Right ventricle myocardium superior (tissue), 1 donor: Measurements from ENCODE around the gene PKDREJ. TPM values are rescaled to one million over a fixed set of nuclear protein-coding genes. Genes with fewer than 3 reads are reported as not detected.
"Not testable (repeated sequence)": the region's sequence is repeated elsewhere in the genome, so short reads cannot be mapped to it uniquely, and the experiment has no call there.

Experiments used
- ATAC-seq: fragments of 200-7000 bp; cut with Tn5 transposase; one replicate; pipeline ENCODE4 v1.9.1; 2020; ENCODE audit warnings: mild to moderate bottlenecking; ENCODE audit not compliant: poor library complexity
- DNase-seq: peaks from one replicate; pipeline ENCODE4 v3.0.0-alpha.2; 2020
- intact Hi-C: fragments of 100-400 bp; cut with DNase I; formaldehyde crosslinking; loops from one replicate; pipeline ENCODE4 v1.11.2; 2022
- total RNA-seq: library from RNA; stranded (reverse); fragmentation: NEBNext Ultra II Directional; extraction: Animal tissue kit (Norgen Biotek cat#: 25700); gene quantifications from one replicate; pipeline ENCODE4 v1.2.1, GENCODE V29; 2021
- donor health status: DM: no; HTN: yes; CAD: no; lungs with severe emphysema.

The PKDREJ gene
- total RNA-seq, 1 donor from 2014 or later = 0.05 TPM

GRCh38 chr22:46274381-46274780 lies 11.2 kb upstream of the PKDREJ start:
- ATAC-seq = no peak
- no peak for DNase-seq
- intact Hi-C loops = no loop called here

GRCh38 chr22:46273432-46274148 lies 10.4 kb upstream of the PKDREJ start:
- intact Hi-C loops = no loop called here
- ATAC-seq (no peak), DNase-seq (no peak)

DNA sequence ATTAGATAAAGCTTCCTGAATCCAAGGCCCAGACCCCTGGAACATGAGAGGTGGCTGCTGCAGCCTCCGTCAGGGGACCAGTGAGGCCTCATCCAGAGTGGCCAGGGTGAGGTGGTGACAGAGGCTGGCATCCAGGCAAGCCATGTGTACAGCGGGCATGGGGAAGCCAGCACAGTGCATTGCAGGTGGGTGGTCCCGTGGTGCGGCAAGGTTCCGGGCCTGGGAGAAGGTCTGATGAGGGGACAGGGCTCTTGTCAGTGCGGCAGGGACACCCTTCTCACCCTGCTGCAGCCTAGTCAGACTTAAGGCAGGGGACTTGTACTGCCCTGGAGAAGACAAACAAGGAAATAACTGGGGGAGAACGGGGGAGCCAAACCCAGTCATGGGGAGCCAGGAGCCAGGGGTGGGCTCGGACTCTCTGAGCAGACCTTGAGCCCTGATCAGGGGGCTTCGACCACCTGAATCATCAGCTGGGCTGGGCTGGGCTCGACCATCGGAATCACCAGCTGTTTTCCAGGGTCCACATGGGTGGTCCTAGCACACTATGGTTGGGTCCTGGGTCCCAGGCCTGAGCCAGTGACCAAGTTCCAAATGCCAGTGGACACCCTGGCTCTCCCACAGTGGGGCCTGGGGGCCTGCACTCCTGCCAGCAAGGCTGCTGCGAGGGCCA lies 9.8 kb upstream of the PKDREJ start:
- DNase-seq (no peak), ATAC-seq (no peak)
- intact Hi-C loops = no loop called here

- intact Hi-C loops = no loop called here
- no peak for ATAC-seq
- DNase-seq = no peak
These were observed 9.1 kb upstream of the PKDREJ start for GRCh38 chr22:46272196-46272595.

DNA sequence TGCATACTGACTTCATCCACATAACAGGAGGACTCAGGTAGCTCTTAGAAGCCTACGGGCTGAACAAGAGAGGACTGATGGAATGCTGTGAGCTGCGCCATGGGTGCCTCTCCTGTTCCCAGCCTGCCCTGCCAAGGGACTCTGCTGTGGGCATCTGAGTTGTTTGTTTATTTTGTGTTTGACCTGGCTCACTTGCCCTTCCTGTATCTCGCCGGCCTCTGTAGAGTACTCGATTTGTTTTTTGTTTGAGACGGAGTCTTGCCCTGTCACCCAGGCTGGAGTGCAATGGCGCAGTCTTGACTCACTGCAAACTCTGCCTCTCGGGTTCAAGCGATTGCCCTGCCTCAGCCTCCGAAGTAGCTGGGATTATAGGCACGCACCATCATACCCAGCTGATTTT lies 6.4 kb upstream of the PKDREJ start:
- intact Hi-C loops = no loop called here
- ATAC-seq = no peak
- DNase-seq = no peak

GRCh38 chr22:46267431-46268279 lies 4.5 kb upstream of the PKDREJ start, which contains the start of gene TTC38:
Gene TTC38 (plus strand): TSS chr22:46268008. CDS start chr22:46268040, 32 bp downstream.
- peak; percentile 97 for DNase-seq
- intact Hi-C loops = no loop called here
- peak; percentile 98 for ATAC-seq

DNA sequence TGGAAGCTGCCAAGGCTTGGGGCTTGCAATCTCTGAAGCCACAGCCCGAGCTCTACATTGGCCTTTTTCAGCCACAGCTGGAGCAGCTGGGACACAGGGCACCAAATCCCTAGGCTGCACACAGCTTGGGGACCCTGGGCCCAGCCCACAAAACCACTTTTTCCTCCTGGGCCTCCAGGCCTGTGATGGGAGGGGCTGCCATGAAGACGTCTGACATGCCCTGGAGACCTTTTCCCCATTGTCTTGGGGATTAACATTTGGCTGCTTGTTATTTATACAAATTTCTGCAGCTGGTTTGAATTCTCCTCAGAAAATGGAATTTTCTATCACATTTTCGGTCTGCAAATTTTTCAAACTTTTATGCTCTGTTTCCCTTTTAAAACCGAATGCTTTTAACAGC lies 2.5 kb upstream of the PKDREJ start:
- ATAC-seq, DNase-seq, intact Hi-C loops: not testable (repeated sequence)

DNA sequence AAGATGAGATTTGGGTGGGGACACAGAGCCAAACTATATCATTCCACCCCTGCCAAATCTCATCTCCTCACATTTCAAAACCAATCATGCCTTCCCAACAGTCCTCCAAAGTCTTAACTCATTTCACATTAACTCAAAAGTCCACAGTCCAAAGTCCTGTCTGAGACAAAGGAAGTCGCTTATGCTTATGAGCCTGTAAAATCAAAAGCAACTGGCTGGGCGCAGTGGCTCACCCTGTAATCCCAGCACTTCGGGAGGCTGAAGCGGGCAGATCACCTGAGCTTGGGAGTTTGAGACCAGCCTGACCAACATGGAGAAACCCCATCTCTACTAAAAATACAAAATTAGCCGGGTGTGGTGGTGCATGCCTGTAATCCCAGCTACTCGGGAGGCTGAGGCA lies 1.4 kb upstream of the PKDREJ start:
- intact Hi-C loops, DNase-seq, ATAC-seq: not testable (repeated sequence)

DNA sequence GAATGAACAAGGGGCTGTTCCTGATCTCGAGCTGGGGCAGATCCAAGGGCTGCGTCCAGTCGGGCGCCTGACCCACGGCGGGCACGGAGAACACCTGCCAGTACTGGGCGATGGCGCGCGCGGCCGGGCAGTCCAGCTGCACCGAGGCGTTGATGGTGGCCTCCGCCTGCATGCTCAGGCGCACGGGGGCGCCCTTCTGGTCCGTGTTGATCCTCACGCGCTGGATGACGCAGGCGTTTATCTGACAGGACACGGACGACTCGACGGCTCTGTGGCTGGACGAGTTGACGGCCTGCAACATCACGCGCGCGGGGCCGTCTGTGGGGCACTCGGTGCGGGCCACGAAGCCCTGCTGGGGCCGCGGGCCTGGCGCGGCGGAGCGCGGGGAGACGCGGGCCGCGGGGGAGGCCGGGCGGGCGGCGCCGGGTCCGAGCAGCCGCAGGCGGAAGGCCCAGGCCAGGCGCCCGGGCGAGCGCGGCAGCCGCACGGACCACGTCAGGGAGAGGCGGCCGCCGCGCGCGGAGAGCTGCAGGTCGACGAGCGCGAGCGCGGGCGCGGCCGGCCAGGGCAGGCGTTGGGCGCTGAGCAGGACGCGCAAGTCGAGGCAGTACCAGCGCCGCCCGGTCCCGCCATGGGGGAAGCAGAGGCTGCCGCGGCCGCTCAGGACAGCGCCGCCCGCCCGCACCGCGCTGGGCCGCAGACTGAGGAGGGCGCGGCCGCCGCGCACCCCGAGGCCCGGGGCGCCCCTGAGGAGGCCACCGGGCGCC lies 511 bp downstream of the PKDREJ start:
- ATAC-seq (peak; percentile 20), DNase-seq (peak; percentile 86)
- intact Hi-C loops = no loop called here

- DNase-seq (no peak), ATAC-seq (no peak)
- intact Hi-C loops = no loop called here
These were observed 3.1 kb downstream of the PKDREJ start for GRCh38 chr22:46260038-46260437.

DNA sequence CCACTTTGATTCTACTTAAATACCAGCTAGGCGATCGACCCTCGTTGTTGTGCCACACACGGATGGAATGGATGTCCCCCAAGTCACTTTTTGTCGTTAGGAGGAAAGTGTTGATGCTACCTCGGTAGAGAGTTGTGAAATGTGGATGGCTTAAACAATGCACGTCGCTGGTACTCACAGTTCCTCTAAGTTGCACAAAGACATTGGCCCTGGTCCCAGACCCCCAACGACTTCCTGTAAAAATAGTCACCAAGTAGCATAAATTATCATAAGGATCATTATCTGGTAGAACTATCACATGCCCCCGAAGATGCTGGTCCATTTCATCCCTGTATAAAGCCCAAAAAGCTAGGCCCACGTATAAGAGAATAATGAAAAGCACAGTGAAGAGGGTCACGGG lies 3.8 kb downstream of the PKDREJ start:
- DNase-seq (no peak), ATAC-seq (no peak)
- intact Hi-C loops = no loop called here

GRCh38 chr22:46256358-46256958 lies 6.7 kb downstream of the PKDREJ start:
- ATAC-seq = no peak
- intact Hi-C loops = no loop called here
- DNase-seq = no peak

GRCh38 chr22:46251816-46252380 lies 11.2 kb downstream of the PKDREJ start:
- DNase-seq (no peak), ATAC-seq (no peak)
- intact Hi-C loops = no loop called here

- ATAC-seq = no peak
These were observed 11.9 kb downstream of the PKDREJ start for GRCh38 chr22:46251266-46251665.

DNA sequence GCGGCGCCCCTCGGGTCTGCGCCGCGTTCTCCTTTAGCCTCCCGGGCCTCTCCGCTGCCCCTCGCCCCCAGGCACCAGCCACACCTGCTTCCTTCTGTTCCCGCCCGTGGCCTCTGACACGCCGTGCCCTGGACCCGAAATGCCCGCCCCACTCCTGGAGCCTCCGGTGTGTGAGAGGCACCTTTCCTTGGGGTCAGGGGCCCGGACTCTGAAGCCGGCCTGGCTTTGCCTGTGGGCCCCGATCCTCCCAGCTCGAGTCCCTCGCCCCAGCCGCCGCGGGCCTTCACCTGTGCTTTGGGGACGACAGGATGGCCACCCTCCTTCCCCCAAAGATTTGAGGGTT lies 12.4 kb downstream of the PKDREJ start:
- intact Hi-C loops = no loop called here
- peak; percentile 8 for ATAC-seq

More at GRCh38 chr22:46251266-46251665, 11.9 kb downstream of the PKDREJ start:
- no peak for DNase-seq
- intact Hi-C loops = no loop called here

DNA sequence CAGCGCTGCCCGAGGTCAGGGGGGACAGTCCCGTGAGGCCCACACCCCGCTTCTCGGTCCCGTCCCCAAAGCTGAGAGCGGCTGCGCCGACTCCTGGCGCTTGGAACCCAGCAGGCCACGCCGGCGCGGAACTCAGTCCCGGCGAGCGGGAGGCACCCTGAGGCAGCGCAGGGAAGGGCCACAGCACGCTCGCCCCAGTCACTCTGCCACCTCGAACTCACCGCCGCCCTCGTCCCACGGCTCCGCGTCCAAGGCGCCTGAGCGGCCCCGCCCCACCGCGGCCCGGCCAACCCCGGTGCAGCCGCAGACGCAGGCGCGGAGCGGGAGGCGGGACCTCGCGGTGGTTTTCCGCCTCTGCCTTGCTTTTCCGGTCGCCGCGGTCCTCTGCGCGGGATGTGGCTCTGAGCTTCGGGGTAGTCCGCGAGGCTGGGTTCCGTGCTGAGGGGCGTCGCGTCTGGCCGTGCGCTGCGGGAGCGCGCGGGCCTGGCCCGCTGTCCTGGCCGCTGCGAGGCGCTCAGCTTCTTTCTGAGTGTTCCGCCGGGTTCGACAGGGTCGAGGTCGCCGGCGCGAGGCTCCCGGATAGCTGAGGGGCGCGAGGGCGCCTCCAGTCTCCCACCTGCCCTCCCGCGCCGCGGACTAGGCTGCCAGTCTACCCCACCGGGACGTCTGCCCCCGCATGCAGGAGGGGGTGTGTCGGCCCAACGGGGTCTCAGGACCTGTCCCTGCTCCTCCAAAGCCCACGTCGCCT lies 12.9 kb downstream of the PKDREJ start, which contains the start of gene CDPF1:
Gene CDPF1 (minus strand): TSS at position 259 of the 748 bp plus-strand sequence. CDS start 2,009 bp downstream, outside the sequence.
- ATAC-seq (peak; percentile 96), DNase-seq (peak; percentile 96)
- intact Hi-C loops = no loop called here

More for the DNA sequence above, 12.4 kb downstream of the PKDREJ start:
- no peak for DNase-seq

GRCh38 chr22:46247443-46247975 lies 15.6 kb downstream of the PKDREJ start:
- DNase-seq (no peak), ATAC-seq (no peak)
- intact Hi-C loops = loop anchor here (5.0 kb wide), 1 partner anchor 95 kb away; the partner anchor contains the start of gene PPARA
